Testis (tissue), 2 donors: ENCODE measurements around the gene YIF1A.

Experiments used
- CTCF ChIP-seq, 3 experiments: fragments of 450-650 bp in 2 of 3; fragments of 200-600 bp in 1 of 3; sonication (generic) in 1 of 3; IDR thresholded peaks; one replicate each; pipeline ENCODE4 v1.5.1; 2016 to 2019; ENCODE audit warnings: antibody characterized with exemption in 3 of 3, mild to moderate bottlenecking in 2 of 3, moderate library complexity in 1 of 3
- POLR2A ChIP-seq: fragments of 450-650 bp; IDR thresholded peaks from one replicate; pipeline ENCODE4 v1.6.1; 2017; ENCODE audit warnings: antibody characterized with exemption, mild to moderate bottlenecking, moderate library complexity

GRCh38 chr11:66259225-66259624, 29.7 kb downstream of the YIF1A start:
- TF ChIP-seq CTCF (IDR thresholded peaks at IDR 0.05) (no peak), POLR2A (no peak)
